Activated CD8-positive, alpha-beta memory T cell treated with anti-CD3 and anti-CD28 coated beads, Interleukin-2, amount 50 U/mL, for 48 hours (primary cell): ENCODE results near the gene CCT8.

ENCODE experiments used
- DNase-seq: peaks from one replicate; pipeline ENCODE4 v3.0.0-alpha.2; 2020

CCT8 gene

GRCh38 chr21:29073222-29074006, at the start of gene CCT8:
TSS of gene CCT8 (minus strand) at chr21:29073648. CDS start at chr21:29073590, 58 bp downstream.
- DNase-seq: peak; percentile 96

- DNase-seq: no peak
These were observed 48.3 kb upstream of the CCT8 start for GRCh38 chr21:29121759-29122158.

- no peak for DNase-seq
These were observed 44.0 kb upstream of the CCT8 start for GRCh38 chr21:29117372-29117955.

GRCh38 chr21:29115899-29116298, 42.5 kb upstream of the CCT8 start:
- DNase-seq: no peak

GRCh38 chr21:29114765-29115500, 41.5 kb upstream of the CCT8 start:
- DNase-seq: no peak

- no peak for DNase-seq
These were observed 31.8 kb upstream of the CCT8 start for GRCh38 chr21:29105218-29105617.

GRCh38 chr21:29104239-29104708, 30.8 kb upstream of the CCT8 start:
- no peak for DNase-seq

GRCh38 chr21:29102791-29103257, 29.4 kb upstream of the CCT8 start:
- no peak for DNase-seq

- DNase-seq: no peak
These were observed 24.7 kb upstream of the CCT8 start for GRCh38 chr21:29098156-29098555.

GRCh38 chr21:29096218-29097015, 23.0 kb upstream of the CCT8 start:
- DNase-seq: no peak

- DNase-seq: no peak
These were observed 18.9 kb upstream of the CCT8 start for GRCh38 chr21:29092102-29092959.

- no peak for DNase-seq
These were observed 17.6 kb upstream of the CCT8 start for GRCh38 chr21:29091033-29091432.

- DNase-seq: no peak
These were observed 11.8 kb upstream of the CCT8 start for GRCh38 chr21:29085106-29085752.

GRCh38 chr21:29084372-29084771, 10.9 kb upstream of the CCT8 start:
- no peak for DNase-seq

- no peak for DNase-seq
These were observed 9.9 kb upstream of the CCT8 start for GRCh38 chr21:29083306-29083705.

- no peak for DNase-seq
These were observed 8.8 kb upstream of the CCT8 start for GRCh38 chr21:29082046-29082815.

- no peak for DNase-seq
These were observed 7.0 kb upstream of the CCT8 start for GRCh38 chr21:29080454-29080941.

GRCh38 chr21:29078869-29079767, 5.7 kb upstream of the CCT8 start:
- no peak for DNase-seq

- DNase-seq: no peak
These were observed 4.2 kb upstream of the CCT8 start for GRCh38 chr21:29077651-29078090.
